Mesothelial cell of epicardium (in vitro differentiated cells): ENCODE measurements around the gene KCNJ2. TPM values are rescaled to one million over a fixed set of nuclear protein-coding genes. Genes with fewer than 3 reads are reported as not detected.

Source experiments
- DNase-seq, 2 experiments: peaks; one replicate each; pipeline ENCODE4 v3.0.0; 2021; ENCODE audit warnings: low spot score in 2 of 2; ENCODE audit not compliant: unreplicated experiment in 2 of 2
- H3K27ac Mint-ChIP-seq: 2 replicates; pipeline ENCODE4 v1.8.0; 2021; ENCODE audit warnings: mixed read lengths
- H3K27me3 Mint-ChIP-seq: 2 replicates; pipeline ENCODE4 v1.8.0; 2021; ENCODE audit warnings: low read depth, mixed read lengths
- H3K36me3 Mint-ChIP-seq: 2 replicates; pipeline ENCODE4 v1.8.0; 2021; ENCODE audit warnings: mixed read lengths
- H3K4me1 Mint-ChIP-seq: 2 replicates; pipeline ENCODE4 v1.8.0; 2021; ENCODE audit warnings: mixed read lengths
- H3K4me3 Mint-ChIP-seq: 2 replicates; pipeline ENCODE4 v1.8.0; 2021; ENCODE audit warnings: mild to moderate bottlenecking, moderate library complexity, mixed read lengths
- H3K9me3 Mint-ChIP-seq: 2 replicates; pipeline ENCODE4 v1.8.0; 2021; ENCODE audit warnings: mixed read lengths
- CTCF ChIP-seq: fragments of 200-600 bp; sonication (generic); IDR thresholded peaks from one replicate; pipeline ENCODE4 v1.5.0; 2021; ENCODE audit warnings: antibody characterized with exemption; ENCODE audit not compliant: unreplicated experiment
- total RNA-seq: library from RNA; stranded (reverse); gene quantifications from 3 replicates; pipeline ENCODE4 v1.2.1, GENCODE V29; 2021

Gene KCNJ2
- total RNA-seq, 1 donor from 2014 or later: 28.4 TPM

- peak; percentile 34 to 66 for DNase-seq
- Mint-ChIP-seq H3K4me1 (peaks cover 54% of the 10 kb centered on the region), H3K36me3 (no peaks in the 10 kb centered on the region), H3K9me3 (no peaks in the 10 kb centered on the region), H3K4me3 (peak overlapping the region; percentile 92), H3K27ac (peak overlapping the region; percentile 95), H3K27me3 (peaks cover 3% of the 10 kb centered on the region)
- TF ChIP-seq CTCF: no peak
These were observed 1.0 kb upstream of the KCNJ2 start for GRCh38 chr17:70168044-70168976.

DNA sequence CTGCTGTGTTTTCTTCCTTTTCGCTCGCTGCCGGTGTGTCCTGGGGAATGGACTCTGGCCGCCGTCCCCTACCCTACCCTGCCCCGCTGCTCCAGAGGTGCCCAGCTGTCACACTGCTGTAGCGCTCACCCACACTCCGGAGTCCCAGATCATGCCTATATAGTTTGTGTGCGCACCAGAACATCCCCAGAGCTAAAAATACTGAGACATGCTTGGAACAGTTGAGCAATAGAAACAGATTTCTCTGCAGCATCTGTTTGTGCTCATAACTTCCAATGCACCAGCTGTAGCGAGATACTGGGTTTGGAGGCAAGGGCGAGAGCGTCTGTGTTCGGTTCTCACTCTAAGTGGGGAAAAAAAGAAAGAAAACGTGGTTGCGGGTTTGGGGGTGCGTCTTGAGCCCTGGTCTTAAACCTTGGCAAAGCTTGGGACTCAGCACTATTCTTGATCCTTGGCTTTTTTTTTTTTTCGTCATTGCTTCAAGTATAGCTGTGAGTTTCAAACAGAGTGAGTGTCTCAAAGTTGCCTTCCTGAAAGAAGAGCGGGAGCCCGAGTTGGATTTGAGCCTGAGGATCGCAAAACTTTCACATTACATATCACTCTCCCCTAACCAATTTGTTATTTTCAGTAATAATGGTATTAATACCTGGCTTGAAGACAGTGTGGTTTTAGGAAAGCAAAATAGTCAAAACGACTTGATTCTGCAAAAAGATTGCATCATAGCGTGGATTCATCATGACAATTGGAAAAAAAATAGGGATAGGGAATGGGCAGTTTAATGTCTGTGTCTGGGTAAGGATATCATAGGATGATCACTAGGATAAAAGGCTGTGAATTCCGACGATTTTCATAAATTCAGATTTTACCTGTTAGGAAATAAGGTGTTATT is 621 bp downstream of the KCNJ2 start:
- peaks cover 3% of the 10 kb centered on the region for H3K27me3 Mint-ChIP-seq
- peak in 1 of 2 experiments; percentile 43 for DNase-seq
- peaks cover 2% of the 10 kb centered on the region for H3K36me3 Mint-ChIP-seq
- H3K9me3 Mint-ChIP-seq: no peaks in the 10 kb centered on the region
- peak overlapping the region; percentile 88 for H3K4me3 Mint-ChIP-seq
- H3K27ac Mint-ChIP-seq: peak overlapping the region; percentile 85
- peaks cover 59% of the 10 kb centered on the region for H3K4me1 Mint-ChIP-seq
- no peak for TF ChIP-seq CTCF

- peak overlapping the region; percentile 88 for H3K4me3 Mint-ChIP-seq
- H3K4me1 Mint-ChIP-seq: peaks cover 54% of the 10 kb centered on the region
- no peak for TF ChIP-seq CTCF
- H3K27me3 Mint-ChIP-seq: peaks cover 3% of the 10 kb centered on the region
- peak overlapping the region; percentile 85 for H3K27ac Mint-ChIP-seq
- H3K9me3 Mint-ChIP-seq: no peaks in the 10 kb centered on the region
- no peak for DNase-seq
- H3K36me3 Mint-ChIP-seq: peaks cover 14% of the 10 kb centered on the region
These were observed 1.8 kb downstream of the KCNJ2 start for GRCh38 chr17:70171159-70171558.

DNA sequence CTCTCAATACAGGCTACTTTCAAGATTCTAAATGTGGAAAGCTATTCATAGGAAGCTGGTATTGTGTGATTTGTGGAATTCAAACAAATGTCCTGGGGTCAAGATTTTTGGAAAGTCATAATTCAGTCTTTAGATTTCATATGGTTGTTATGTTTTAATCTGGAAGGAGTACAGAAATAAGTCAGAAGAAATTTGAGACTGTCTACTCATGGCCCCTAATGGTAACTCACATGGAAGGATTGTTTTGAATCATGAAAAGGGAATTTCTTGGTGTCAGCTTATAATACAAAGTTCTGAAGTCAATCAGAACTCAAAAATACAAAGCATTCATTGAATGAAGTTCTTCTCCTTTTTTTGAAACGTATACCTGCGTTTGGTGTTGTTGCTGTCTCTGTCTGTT is 3.1 kb downstream of the KCNJ2 start:
- Mint-ChIP-seq H3K4me1 (peaks cover 50% of the 10 kb centered on the region), H3K36me3 (peaks cover 27% of the 10 kb centered on the region), H3K27me3 (peaks cover 3% of the 10 kb centered on the region), H3K9me3 (no peaks in the 10 kb centered on the region), H3K27ac (peak overlapping the region; percentile 73), H3K4me3 (peak overlapping the region; percentile 88)
- DNase-seq: no peak
- TF ChIP-seq CTCF: no peak

DNA sequence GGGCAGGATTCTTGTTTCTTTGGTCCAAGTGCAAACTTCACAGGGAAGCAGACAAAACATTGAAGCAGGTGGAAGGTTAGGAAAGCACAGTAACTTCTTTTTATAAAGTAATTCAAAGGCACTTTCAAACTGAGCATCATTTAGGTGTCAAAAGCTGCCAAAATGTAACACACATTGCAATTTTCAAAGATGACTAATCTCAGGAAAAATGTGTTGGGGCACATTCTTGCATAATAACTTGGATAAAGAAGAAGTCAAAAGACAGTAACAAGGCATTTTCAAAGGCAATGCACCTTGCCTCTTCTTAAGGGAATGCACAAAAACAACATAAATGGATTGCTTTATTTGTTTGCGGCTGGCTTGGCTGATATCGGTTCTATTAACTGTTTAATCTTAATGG is 3.6 kb downstream of the KCNJ2 start:
- Mint-ChIP-seq H3K4me1 (peaks cover 47% of the 10 kb centered on the region), H3K36me3 (peaks cover 28% of the 10 kb centered on the region), H3K27me3 (peaks cover 3% of the 10 kb centered on the region), H3K9me3 (no peaks in the 10 kb centered on the region), H3K4me3 (peak overlapping the region; percentile 88), H3K27ac (peak overlapping the region; percentile 73)
- TF ChIP-seq CTCF: no peak
- DNase-seq: no peak
